K562 (cell line): ENCODE results near the gene NTM. TPM values are rescaled to one million over a fixed set of nuclear protein-coding genes. Genes with fewer than 3 reads are reported as not detected.

Experiments
- ATAC-seq: fragments of 200-7000 bp; cut with Tn5 transposase; 3 replicates; pipeline ENCODE4 v1.9.1; 2020; ENCODE audit warnings: moderate library complexity
- BruUV-seq: library from RNA; stranded (reverse); fragments of 400-500 nt; replicated peaks from 2 replicates; lab custom pipeline; 2021; lab: Mats Ljungman, UMichigan
- CTCF ChIA-PET: fragments of 300-600 bp; formaldehyde crosslinking; extraction: SDS; loops from one replicate; lab custom pipeline; 2021; ENCODE audit warnings: low intra/inter-chr PET ratio; lab: Yijun Ruan, JAX
- POLR2A ChIA-PET: fragments of 300-600, 350-650 bp; sonication (Branson Sonifier 250); formaldehyde crosslinking; extraction: SDS; loops from one replicate; lab custom pipeline; 2021; ENCODE audit warnings: antibody characterized with exemption, inconsistent platforms; lab: Yijun Ruan, JAX
- DNase-seq, 4 experiments: peaks; one replicate each; pipeline versions ENCODE4 v3.0.0 to v3.0.0-alpha.2; 2011 to 2018; ENCODE audit warnings: low spot score in 3 of 4, mixed read lengths in 3 of 4; ENCODE audit errors: extremely low read depth in 1 of 4
- FAIRE-seq: peaks from 2 replicates; lab custom pipeline; 2011; peaks lifted over from hg19 to GRCh38; lab: Jason Lieb, UNC
- H2AFZ ChIP-seq: 2 replicates; pipeline ENCODE4 v1.6.0; 2011; ENCODE audit warnings: low read depth, low read length, control low read depth, inconsistent platforms
- H3K27ac ChIP-seq: fragments of 200-600 bp; 3 replicates; pipeline ENCODE4 v1.8.0; 2011; ENCODE audit warnings: low read depth, mild to moderate bottlenecking, control low read depth, inconsistent platforms, low read length, moderate library complexity, mixed read lengths; ENCODE audit errors: extremely low read depth
- H3K27me3 ChIP-seq, 2 experiments: fragments of 300-600 bp in 1 of 2; 2 replicates in 1 of 2; 3 replicates in 1 of 2; pipeline versions ENCODE4 v1.6.0 to v1.8.0; 2011; ENCODE audit warnings: inconsistent platforms in 2 of 2, low read length in 2 of 2, mild to moderate bottlenecking in 1 of 2, mixed read lengths in 1 of 2, moderate library complexity in 1 of 2; ENCODE audit not compliant: control insufficient read depth in 2 of 2, insufficient read depth in 2 of 2
- H3K36me3 ChIP-seq: fragments of 300-600 bp; 3 replicates; pipeline ENCODE4 v1.8.0; 2011; ENCODE audit warnings: mild to moderate bottlenecking, low read length, inconsistent platforms; ENCODE audit not compliant: control insufficient read depth, insufficient read depth
- H3K4me1 ChIP-seq, 2 experiments: fragments of 200-600 bp in 1 of 2; replicated peaks in 1 of 2; 2 replicates in 1 of 2; 3 replicates in 1 of 2; pipeline versions ENCODE4 v1.5.1 to v1.8.0; 2011; ENCODE audit warnings: inconsistent platforms in 2 of 2, low read length in 2 of 2, mild to moderate bottlenecking in 1 of 2, mixed read lengths in 1 of 2, moderate library complexity in 1 of 2; ENCODE audit not compliant: control insufficient read depth in 2 of 2, insufficient read depth in 2 of 2
- H3K4me2 ChIP-seq: 2 replicates; pipeline ENCODE4 v1.6.1; 2011; ENCODE audit warnings: low read length, control low read depth, inconsistent platforms, mixed read lengths; ENCODE audit not compliant: insufficient read depth
- H3K4me3 ChIP-seq: fragments of 200-600 bp; sonication (generic), shearing (Covaris generic); 2 replicates; pipeline ENCODE4 v1.5.1; 2016; ENCODE audit warnings: control low read depth, inconsistent platforms
- H3K79me2 ChIP-seq: fragments of 200-600 bp; 3 replicates; pipeline ENCODE4 v1.8.0; 2011; ENCODE audit warnings: low read length, inconsistent platforms; ENCODE audit not compliant: control insufficient read depth, insufficient read depth
- H3K9ac ChIP-seq, 2 experiments: 2 replicates each; pipeline versions ENCODE4 v1.6.0 to v1.6.1; 2011; ENCODE audit warnings: low read depth in 2 of 2, low read length in 2 of 2, control low read depth in 1 of 2, inconsistent platforms in 1 of 2, mild to moderate bottlenecking in 1 of 2, mixed read lengths in 1 of 2; ENCODE audit not compliant: insufficient read depth in 1 of 2
- H3K9me1 ChIP-seq: one replicate; pipeline ENCODE4 v1.6.0; 2011; ENCODE audit warnings: inconsistent platforms, mild to moderate bottlenecking, low read length, moderate library complexity; ENCODE audit not compliant: control insufficient read depth, insufficient read depth
- H3K9me3 ChIP-seq: replicated peaks from 2 replicates; pipeline ENCODE4 v1.5.1; 2011; ENCODE audit warnings: low read depth, low read length, inconsistent platforms; ENCODE audit not compliant: control insufficient read depth, insufficient read depth
- H4K20me1 ChIP-seq: replicated peaks from 2 replicates; pipeline ENCODE4 v1.6.1; 2011; ENCODE audit warnings: low read length, inconsistent platforms, mixed read lengths; ENCODE audit not compliant: control insufficient read depth, insufficient read depth
- HDAC8 ChIP-seq: fragments of 450-650 bp; IDR thresholded peaks from 2 replicates; pipeline ENCODE4 v1.6.1; 2016; ENCODE audit warnings: mild to moderate bottlenecking, missing genetic modification characterization, moderate library complexity, missing compliant biosample characterization
- HNRNPLL ChIP-seq: fragments of 200-400 bp; formaldehyde crosslinking; IDR thresholded peaks from 2 replicates; pipeline ENCODE4 v1.6.1; 2017; ENCODE audit warnings: low read length, low read depth, mild to moderate bottlenecking; ENCODE audit not compliant: poor library complexity, severe bottlenecking
- NFRKB ChIP-seq: fragments of 450-650 bp; IDR thresholded peaks from 2 replicates; pipeline ENCODE4 v1.6.1; 2016; ENCODE audit warnings: low read depth
- PRMT5 ChIP-seq: sonication (generic); formaldehyde crosslinking; IDR thresholded peaks from 2 replicates; pipeline ENCODE4 v1.5.0; 2020; ENCODE audit warnings: missing genetic modification reagents
- SREBF1 ChIP-seq: fragments of 150-350 bp; IDR thresholded peaks from 2 replicates; pipeline ENCODE4 v1.6.1; 2014; ENCODE audit warnings: antibody characterized with exemption, low read depth, low read length, borderline replicate concordance
- ZNF140 ChIP-seq: fragments of 250-450 bp; sonication (Bioruptor Pico); IDR thresholded peaks from 2 replicates; pipeline ENCODE4 v1.8.0; 2021; ENCODE audit warnings: moderate library complexity, mild to moderate bottlenecking, inconsistent platforms
- ZNF232 ChIP-seq: sonication (generic); formaldehyde crosslinking; IDR thresholded peaks from 2 replicates; pipeline ENCODE4 v1.8.0; 2022; ENCODE audit warnings: mild to moderate bottlenecking, missing genetic modification reagents
- ZNF696 ChIP-seq: fragments of 250-450 bp; sonication (Bioruptor Pico); conservative IDR thresholded peaks from 2 replicates; pipeline ENCODE4 v1.4.0; 2020; ENCODE audit warnings: mild to moderate bottlenecking, moderate library complexity
- ZZZ3 ChIP-seq: fragments of 450-650 bp; IDR thresholded peaks from 2 replicates; pipeline ENCODE4 v1.6.1; 2016; ENCODE audit warnings: antibody characterized with exemption, mild to moderate bottlenecking, moderate library complexity
- WGBS: fragments of 100-300 bp; shearing (Covaris generic); methylation state at CpG from one replicate; pipeline ENCODE4 v1.1.6; 2016; ENCODE audit warnings: low coverage, mixed read lengths; ENCODE audit not compliant: insufficient coverage; ENCODE audit errors: missing lambda C conversion rate; 5-methylcytosine and 5-hydroxymethylcytosine counted together
- in situ Hi-C: fragments of 300-500 bp; cut with MboI; formaldehyde crosslinking; loops from 4 replicates; pipeline ENCODE4 v1.15.0; 2018; ENCODE audit warnings: inconsistent platforms, mixed read lengths
- intact Hi-C: fragments of 100-400 bp; cut with micrococcal nuclease; formaldehyde crosslinking; loops from 2 replicates; pipeline ENCODE4 v1.14.2; 2022
- polyA plus RNA-seq, 8 experiments: library from polyadenylated mRNA; depleted of rRNA in 4 of 8; stranded (reverse) in 5 of 8; unstranded in 3 of 8; fragments of >200 nt; fragmentation: Nextera tagmentation in 2 of 8; fragmentation: Illumina TruSeq in 1 of 8; extraction: Ambion mirVana in 2 of 8; extraction: Trizol in 1 of 8; gene quantifications; 2 replicates each; pipeline versions ENCODE4 v1.2.1 to v1.2.3, GENCODE V29; 2011 to 2014; ENCODE audit warnings: inconsistent platforms in 1 of 8, missing spikeins in 1 of 8
- total RNA-seq, 7 experiments: library from RNA; depleted of rRNA in 6 of 7; stranded (reverse); fragments of >200 nt in 6 of 7; fragmentation: Illumina TruSeq in 2 of 7; extraction: Trizol in 2 of 7; gene quantifications; 2 replicates each; pipeline versions ENCODE4 v1.2.1 to v1.2.3, GENCODE V29; 2011 to 2021; ENCODE audit warnings: low replicate concordance in 1 of 7
- TF ChIP-seq, protein P1 (sequence below), 2 experiments: fragments of 250-450 bp in 1 of 2; fragments of 450-650 bp in 1 of 2; sonication (Bioruptor Pico) in 1 of 2; IDR thresholded peaks; 2 replicates each; pipeline versions ENCODE4 v1.6.1 to v1.8.0; 2016 to 2021; ENCODE audit warnings: mild to moderate bottlenecking in 2 of 2, moderate library complexity in 2 of 2, missing compliant biosample characterization in 1 of 2, missing genetic modification characterization in 1 of 2
- TF ChIP-seq, protein P2 (sequence below): sonication (generic); formaldehyde crosslinking; IDR thresholded peaks from 2 replicates; pipeline ENCODE4 v1.4.0; 2020; ENCODE audit warnings: mild to moderate bottlenecking, missing genetic modification reagents
- TF ChIP-seq, protein P3 (sequence below): sonication (generic); formaldehyde crosslinking; IDR thresholded peaks from 2 replicates; pipeline ENCODE4 v1.8.0; 2022; ENCODE audit warnings: missing genetic modification reagents, mild to moderate bottlenecking, borderline replicate concordance
- TF ChIP-seq, protein P4 (sequence below), 2 experiments: fragments of 450-650 bp in 1 of 2; IDR thresholded peaks; 2 replicates each; pipeline ENCODE4 v1.6.1; 2011 to 2017; ENCODE audit warnings: low read depth in 2 of 2, antibody characterized with exemption in 1 of 2, borderline replicate concordance in 1 of 2, low read length in 1 of 2, mild to moderate bottlenecking in 1 of 2, mixed read lengths in 1 of 2; ENCODE audit not compliant: control insufficient read depth in 1 of 2
- TF ChIP-seq, protein P5 (sequence below): fragments of 250-450 bp; sonication (Bioruptor Pico); IDR thresholded peaks from 2 replicates; pipeline ENCODE4 v1.4.0; 2020

NTM gene
- total and polyA plus RNA-seq, 9 of the 15 experiments (the other 6 are each of a cell fraction or from before 2014, with no cell fraction given) = not detected

DNA sequence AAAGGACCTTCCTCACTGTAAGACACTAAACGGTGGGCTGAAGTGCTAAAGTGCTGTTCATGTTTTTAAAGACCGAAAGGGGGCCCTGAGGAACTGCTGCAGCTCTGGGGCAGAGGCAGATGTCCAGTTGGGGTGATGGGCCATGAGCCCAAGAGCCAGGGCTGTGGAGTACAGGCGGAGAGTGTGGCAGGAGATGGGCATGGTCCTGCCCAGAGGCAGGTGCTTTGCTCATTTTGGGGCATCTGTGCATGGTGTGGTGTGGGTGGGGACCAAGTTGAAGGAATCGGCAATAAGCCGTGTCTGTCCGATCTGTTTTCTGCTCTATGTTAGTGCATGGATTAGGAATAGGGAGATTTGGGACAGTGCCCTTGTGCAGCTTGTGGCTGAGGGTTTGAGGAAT, 258.3 kb downstream of the NTM start:
- intact Hi-C loops (no loop called here), in situ Hi-C loops (no loop called here)
- FAIRE-seq (no peak), DNase-seq (no peak), ATAC-seq (no peak)
- no peak overlapping the region for H2AFZ ChIP-seq
- H3K4me3 ChIP-seq = no peak overlapping the region
- no peak overlapping the region for H3K27ac ChIP-seq
- no peaks in the 10 kb centered on the region for H3K27me3 ChIP-seq
- POLR2A ChIA-PET = interaction anchor here (0.7 kb wide), 1 partner anchor 28 kb away, joined by 3 read pairs; no protein-coding TSS in a partner anchor
- no peaks in the 10 kb centered on the region for H3K4me1 ChIP-seq
- no peak for TF ChIP-seq ZZZ3
- TF ChIP-seq, protein P1, sequence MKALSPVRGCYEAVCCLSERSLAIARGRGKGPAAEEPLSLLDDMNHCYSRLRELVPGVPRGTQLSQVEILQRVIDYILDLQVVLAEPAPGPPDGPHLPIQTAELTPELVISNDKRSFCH (CRISPR knock-in tag; IDR thresholded peaks at IDR 0.05) = no peak
- TF ChIP-seq, protein P1 (tag; IDR thresholded peaks at IDR 0.05) = no peak
- no peak for TF ChIP-seq NFRKB
- TF ChIP-seq, protein P2, sequence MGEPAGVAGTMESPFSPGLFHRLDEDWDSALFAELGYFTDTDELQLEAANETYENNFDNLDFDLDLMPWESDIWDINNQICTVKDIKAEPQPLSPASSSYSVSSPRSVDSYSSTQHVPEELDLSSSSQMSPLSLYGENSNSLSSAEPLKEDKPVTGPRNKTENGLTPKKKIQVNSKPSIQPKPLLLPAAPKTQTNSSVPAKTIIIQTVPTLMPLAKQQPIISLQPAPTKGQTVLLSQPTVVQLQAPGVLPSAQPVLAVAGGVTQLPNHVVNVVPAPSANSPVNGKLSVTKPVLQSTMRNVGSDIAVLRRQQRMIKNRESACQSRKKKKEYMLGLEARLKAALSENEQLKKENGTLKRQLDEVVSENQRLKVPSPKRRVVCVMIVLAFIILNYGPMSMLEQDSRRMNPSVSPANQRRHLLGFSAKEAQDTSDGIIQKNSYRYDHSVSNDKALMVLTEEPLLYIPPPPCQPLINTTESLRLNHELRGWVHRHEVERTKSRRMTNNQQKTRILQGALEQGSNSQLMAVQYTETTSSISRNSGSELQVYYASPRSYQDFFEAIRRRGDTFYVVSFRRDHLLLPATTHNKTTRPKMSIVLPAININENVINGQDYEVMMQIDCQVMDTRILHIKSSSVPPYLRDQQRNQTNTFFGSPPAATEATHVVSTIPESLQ (CRISPR knock-in tag) = no peak
- no peak for TF ChIP-seq ZNF140 (CRISPR knock-in tag)
- TF ChIP-seq SREBF1 = no peak
- no peak for TF ChIP-seq HNRNPLL
- TF ChIP-seq PRMT5 (CRISPR knock-in tag) = no peak
- TF ChIP-seq HDAC8 (tag) = no peak
- TF ChIP-seq ZNF696 (CRISPR knock-in tag) = no peak
- no peak for TF ChIP-seq ZNF232
- TF ChIP-seq, protein P3, sequence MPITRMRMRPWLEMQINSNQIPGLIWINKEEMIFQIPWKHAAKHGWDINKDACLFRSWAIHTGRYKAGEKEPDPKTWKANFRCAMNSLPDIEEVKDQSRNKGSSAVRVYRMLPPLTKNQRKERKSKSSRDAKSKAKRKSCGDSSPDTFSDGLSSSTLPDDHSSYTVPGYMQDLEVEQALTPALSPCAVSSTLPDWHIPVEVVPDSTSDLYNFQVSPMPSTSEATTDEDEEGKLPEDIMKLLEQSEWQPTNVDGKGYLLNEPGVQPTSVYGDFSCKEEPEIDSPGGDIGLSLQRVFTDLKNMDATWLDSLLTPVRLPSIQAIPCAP = no peak
- TF ChIP-seq, protein P4, sequence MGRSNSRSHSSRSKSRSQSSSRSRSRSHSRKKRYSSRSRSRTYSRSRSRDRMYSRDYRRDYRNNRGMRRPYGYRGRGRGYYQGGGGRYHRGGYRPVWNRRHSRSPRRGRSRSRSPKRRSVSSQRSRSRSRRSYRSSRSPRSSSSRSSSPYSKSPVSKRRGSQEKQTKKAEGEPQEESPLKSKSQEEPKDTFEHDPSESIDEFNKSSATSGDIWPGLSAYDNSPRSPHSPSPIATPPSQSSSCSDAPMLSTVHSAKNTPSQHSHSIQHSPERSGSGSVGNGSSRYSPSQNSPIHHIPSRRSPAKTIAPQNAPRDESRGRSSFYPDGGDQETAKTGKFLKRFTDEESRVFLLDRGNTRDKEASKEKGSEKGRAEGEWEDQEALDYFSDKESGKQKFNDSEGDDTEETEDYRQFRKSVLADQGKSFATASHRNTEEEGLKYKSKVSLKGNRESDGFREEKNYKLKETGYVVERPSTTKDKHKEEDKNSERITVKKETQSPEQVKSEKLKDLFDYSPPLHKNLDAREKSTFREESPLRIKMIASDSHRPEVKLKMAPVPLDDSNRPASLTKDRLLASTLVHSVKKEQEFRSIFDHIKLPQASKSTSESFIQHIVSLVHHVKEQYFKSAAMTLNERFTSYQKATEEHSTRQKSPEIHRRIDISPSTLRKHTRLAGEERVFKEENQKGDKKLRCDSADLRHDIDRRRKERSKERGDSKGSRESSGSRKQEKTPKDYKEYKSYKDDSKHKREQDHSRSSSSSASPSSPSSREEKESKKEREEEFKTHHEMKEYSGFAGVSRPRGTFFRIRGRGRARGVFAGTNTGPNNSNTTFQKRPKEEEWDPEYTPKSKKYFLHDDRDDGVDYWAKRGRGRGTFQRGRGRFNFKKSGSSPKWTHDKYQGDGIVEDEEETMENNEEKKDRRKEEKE (IDR thresholded peaks at IDR 0.05; ENCODE audit: borderline replicate concordance in 1 of 2, control insufficient read depth in 1 of 2, low read depth in 2 of 2, low read length in 1 of 2) = no peak
- TF ChIP-seq, protein P5, sequence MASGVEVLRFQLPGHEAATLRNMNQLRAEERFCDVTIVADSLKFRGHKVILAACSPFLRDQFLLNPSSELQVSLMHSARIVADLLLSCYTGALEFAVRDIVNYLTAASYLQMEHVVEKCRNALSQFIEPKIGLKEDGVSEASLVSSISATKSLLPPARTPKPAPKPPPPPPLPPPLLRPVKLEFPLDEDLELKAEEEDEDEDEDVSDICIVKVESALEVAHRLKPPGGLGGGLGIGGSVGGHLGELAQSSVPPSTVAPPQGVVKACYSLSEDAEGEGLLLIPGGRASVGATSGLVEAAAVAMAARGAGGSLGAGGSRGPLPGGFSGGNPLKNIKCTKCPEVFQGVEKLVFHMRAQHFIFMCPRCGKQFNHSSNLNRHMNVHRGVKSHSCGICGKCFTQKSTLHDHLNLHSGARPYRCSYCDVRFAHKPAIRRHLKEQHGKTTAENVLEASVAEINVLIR (CRISPR knock-in tag) = no peak
- no TSS peak for BruUV-seq
- H3K9ac ChIP-seq = no peak overlapping the region
- 2% methylated on average over 6 of the region's 6 CpGs for WGBS
- no peaks in the 10 kb centered on the region for H4K20me1 ChIP-seq
- H3K79me2 ChIP-seq = no peaks in the 10 kb centered on the region
- H3K36me3 ChIP-seq = no peaks in the 10 kb centered on the region
- no peaks in the 10 kb centered on the region for H3K9me1 ChIP-seq
- no peak overlapping the region for H3K4me2 ChIP-seq
- H3K9me3 ChIP-seq = no peaks in the 10 kb centered on the region
- CTCF ChIA-PET = no interaction called here
